ENCODE data around the gene GADD45A.

Gene GADD45A

GRCh38 chr1:67687649-67688048 is 2.6 kb downstream of the GADD45A start:
- FAIRE-seq, result no peak
- no peak for DNase-seq (ENCODE audit: insufficient read length, low spot score)
- no peak for TF ChIP-seq CTCF (IDR thresholded peaks at IDR 0.05; ENCODE audit: insufficient read depth, missing control alignments)

GRCh38 chr1:67688526-67689219 is 3.7 kb downstream of the GADD45A start:
- DNase-seq (ENCODE audit: insufficient read length, low spot score), result no peak
- TF ChIP-seq CTCF (IDR thresholded peaks at IDR 0.05; ENCODE audit: insufficient read depth, missing control alignments), result no peak
- no peak for FAIRE-seq

- TF ChIP-seq CTCF (IDR thresholded peaks at IDR 0.05; ENCODE audit: insufficient read depth, missing control alignments), result no peak
- FAIRE-seq (no peak), DNase-seq (ENCODE audit: insufficient read length, low spot score) (no peak)
These were observed 4.4 kb downstream of the GADD45A start for GRCh38 chr1:67689267-67690017.

- FAIRE-seq, result no peak
These were observed 5.0 kb downstream of the GADD45A start for GRCh38 chr1:67690018-67690363.

GRCh38 chr1:67690411-67690810 is 5.4 kb downstream of the GADD45A start:
- DNase-seq (ENCODE audit: insufficient read length, low spot score) (no peak), FAIRE-seq (no peak)
- TF ChIP-seq CTCF (IDR thresholded peaks at IDR 0.05; ENCODE audit: insufficient read depth, missing control alignments), result no peak

More at GRCh38 chr1:67690018-67690363, 5.0 kb downstream of the GADD45A start:
- no peak for DNase-seq (ENCODE audit: insufficient read length, low spot score)
- TF ChIP-seq CTCF (IDR thresholded peaks at IDR 0.05; ENCODE audit: insufficient read depth, missing control alignments), result no peak

- FAIRE-seq, result no peak
These were observed 6.7 kb downstream of the GADD45A start for GRCh38 chr1:67691712-67692111.

More at GRCh38 chr1:67691712-67692111, 6.7 kb downstream of the GADD45A start:
- DNase-seq (ENCODE audit: insufficient read length, low spot score), result no peak
- TF ChIP-seq CTCF (IDR thresholded peaks at IDR 0.05; ENCODE audit: insufficient read depth, missing control alignments), result no peak

All from D721Med (cell line).